Stomach (tissue), 4 donors: ENCODE results near the gene CSF2RB.

Experiments
- CTCF ChIP-seq, 7 experiments: fragments of 450-650 bp in 4 of 7; fragments of 200-600 bp in 3 of 7; sonication (generic) in 3 of 7; IDR thresholded peaks; one replicate each; pipeline ENCODE4 v1.5.1; 2016 to 2019; ENCODE audit warnings: antibody characterized with exemption in 7 of 7, control low read depth in 2 of 7, mild to moderate bottlenecking in 1 of 7
- POLR2A ChIP-seq, 4 donors: fragments of 450-650 bp; IDR thresholded peaks; one replicate each; pipeline ENCODE4 v1.6.1; 2016; ENCODE audit warnings: antibody characterized with exemption in 4 of 4, control low read depth in 2 of 4, mild to moderate bottlenecking in 1 of 4, moderate library complexity in 1 of 4
- POLR2AphosphoS5 ChIP-seq, 3 donors: sonication (generic); formaldehyde crosslinking; IDR thresholded peaks; one replicate each; pipeline ENCODE4 v1.6.1; 2016; ENCODE audit warnings: antibody characterized with exemption in 3 of 3

GRCh38 chr22:36934418-36935312 lies 21.2 kb downstream of the CSF2RB start:
- TF ChIP-seq CTCF (IDR thresholded peaks at IDR 0.05), result no peak
- no peak for TF ChIP-seq POLR2A (IDR thresholded peaks at IDR 0.05)
- TF ChIP-seq POLR2AphosphoS5 (IDR thresholded peaks at IDR 0.05), result no peak
